Measurements from ENCODE around the gene PUS10. TPM values are rescaled to one million over a fixed set of nuclear protein-coding genes. Genes with fewer than 3 reads are reported as not detected.

Gene PUS10
- total and polyA plus RNA-seq, 2 of the 8 experiments (the other 6 are each of a cell fraction or from before 2014, with no cell fraction given): 1.3 to 3.1 TPM

- Histone ChIP-seq H3K27me3 (replicated peaks in 1 of 4; ENCODE audit: control insufficient read depth in 3 of 4, extremely low read depth in 1 of 4, insufficient read depth in 3 of 4, low read length in 3 of 4) (no peaks in the 10 kb centered on the region), H3K4me1 (replicated peaks in 1 of 4; ENCODE audit: control insufficient read depth in 3 of 4, insufficient read depth in 4 of 4, low read length in 3 of 4) (0 out of 7 replicates have a peak, but pooled peaks cover 0 to 1% (median 0%) of the 10 kb centered on the region in 4 experiments), H3K79me2 (ENCODE audit: control insufficient read depth in 1 of 2, insufficient read depth in 2 of 2, low read length in 2 of 2) (no peaks in the 10 kb centered on the region), H2AFZ (ENCODE audit: low read length) (peak overlapping the region; percentile 46; the same call in 1 of the 2 replicates), H3K9me3 (ENCODE audit: insufficient read depth in 2 of 2, low read depth in 1 of 2, low read length in 1 of 2) (no peaks in the 10 kb centered on the region), H3K56ac (replicated peaks; ENCODE audit: insufficient read length, low read depth, low read length) (no peak overlapping the region), H4K91ac (replicated peaks; ENCODE audit: insufficient read length, low read length) (no peak overlapping the region), H3K36me3 (ENCODE audit: control insufficient read depth in 2 of 4, insufficient read depth in 4 of 4, low read length in 3 of 4) (no peaks in the 10 kb centered on the region), H3K23ac (ENCODE audit: insufficient read length) (no peak overlapping the region), H2BK12ac (ENCODE audit: low read depth, low read length) (no peak overlapping the region), H3K79me1 (ENCODE audit: low read depth, low read length) (no peaks in the 10 kb centered on the region), H4K5ac (ENCODE audit: insufficient read length, low read depth, low read length) (no peak overlapping the region), H3K9ac (replicated peaks in 1 of 4; ENCODE audit: extremely low read depth in 1 of 4, low read depth in 3 of 4, low read length in 3 of 4) (no peak overlapping the region), H3K23me2 (ENCODE audit: low read depth, low read length) (no peaks in the 10 kb centered on the region), H2BK20ac (ENCODE audit: low read length) (no peak overlapping the region), H2BK15ac (ENCODE audit: low read length) (no peak overlapping the region), H4K20me1 (replicated peaks in 1 of 2; ENCODE audit: control insufficient read depth in 1 of 2, insufficient read depth in 2 of 2, low read length in 2 of 2) (no peaks in the 10 kb centered on the region), H2BK120ac (replicated peaks; ENCODE audit: low read depth, low read length) (no peak overlapping the region), H3K4me2 (ENCODE audit: insufficient read depth in 1 of 2, low read depth in 2 of 2, low read length in 2 of 2) (no peak overlapping the region), H3K27ac (ENCODE audit: low read depth, low read length) (no peak overlapping the region), H2AK5ac (ENCODE audit: low read depth, low read length) (no peak overlapping the region), H3K4ac (replicated peaks; ENCODE audit: insufficient read length, low read depth, low read length) (no peak overlapping the region), H4K8ac (ENCODE audit: extremely low read depth, insufficient read depth, low read length) (no peak overlapping the region), H3K18ac (ENCODE audit: extremely low read depth, low read length) (no peak overlapping the region), H3K14ac (ENCODE audit: insufficient read length) (no peak overlapping the region), H2BK5ac (ENCODE audit: low read depth, low read length) (no peak overlapping the region), H3K4me3 (ENCODE audit: extremely low read depth in 1 of 4, insufficient read depth in 2 of 4, low read depth in 3 of 4, low read length in 4 of 4) (no peak overlapping the region)
- ChIA-PET POLR2A (ENCODE audit: partially characterized antibody) (interaction anchor here (0.7 to 0.9 kb wide), 2 partner anchors 21 to 256 kb away, joined by 3 read pairs; no protein-coding TSS in a partner anchor), CTCF (ENCODE audit: partially characterized antibody) (interaction anchor here (0.7 to 1.3 kb wide), 3 partner anchors 14 to 18 kb away, joined by 3 to 4 read pairs (median 3); no protein-coding TSS in a partner anchor)
- no peak for TF ChIP-seq SP1 (IDR thresholded peaks at IDR 0.05; ENCODE audit: low read depth, low read length)
- peak; percentile 82; the same call in 1 of the 2 replicates for TF ChIP-seq YY1 (IDR thresholded peaks at IDR 0.05; ENCODE audit: low read depth, low read length)
- no peak for TF ChIP-seq SIN3A (conservative IDR thresholded peaks at IDR 0.05 in 1 of 2, IDR thresholded peaks at IDR 0.05 in 1 of 2; ENCODE audit: low read depth in 1 of 2, low read length in 2 of 2)
- no peak for TF ChIP-seq POLR2A (IDR thresholded peaks at IDR 0.05; ENCODE audit: control extremely low read depth in 1 of 2, low read depth in 2 of 2, low read length in 2 of 2)
- no peak for TF ChIP-seq ASH2L (IDR thresholded peaks at IDR 0.05; ENCODE audit: low read length)
- DNase-seq (ENCODE audit: low read depth in 1 of 2, low spot score in 2 of 2): no peak
- WGBS, 2 experiments (ENCODE audit: extremely low coverage in 1 of 2, insufficient coverage in 1 of 2, insufficient read length in 1 of 2, insufficient replicate concordance in 2 of 2, low coverage in 1 of 2, low lambda C conversion rate in 2 of 2, missing lambda C conversion rate in 1 of 2): 86% methylated on average over 7 of the region's 7 CpGs; no CpG with 5 or more reads in 1 of the 2 experiments
- no peak for FAIRE-seq
These were observed 53.2 kb downstream of the PUS10 start for GRCh38 chr2:60964651-60965498.
